Hematopoietic multipotent progenitor cell treated with erythropoietin and hydrocortisone succinate and interleukin-3 and kit ligand, for 15 days (in vitro differentiated cells): ENCODE results near the gene PI3.
"Not testable (repeated sequence)": the region's sequence is repeated elsewhere in the genome, so short reads cannot be mapped to it uniquely, and the experiment has no call there.

ENCODE experiments used
- DNase-seq: peaks from one replicate; pipeline ENCODE4 v3.0.0-alpha.2; 2015; ENCODE audit warnings: low spot score

The PI3 gene

DNA sequence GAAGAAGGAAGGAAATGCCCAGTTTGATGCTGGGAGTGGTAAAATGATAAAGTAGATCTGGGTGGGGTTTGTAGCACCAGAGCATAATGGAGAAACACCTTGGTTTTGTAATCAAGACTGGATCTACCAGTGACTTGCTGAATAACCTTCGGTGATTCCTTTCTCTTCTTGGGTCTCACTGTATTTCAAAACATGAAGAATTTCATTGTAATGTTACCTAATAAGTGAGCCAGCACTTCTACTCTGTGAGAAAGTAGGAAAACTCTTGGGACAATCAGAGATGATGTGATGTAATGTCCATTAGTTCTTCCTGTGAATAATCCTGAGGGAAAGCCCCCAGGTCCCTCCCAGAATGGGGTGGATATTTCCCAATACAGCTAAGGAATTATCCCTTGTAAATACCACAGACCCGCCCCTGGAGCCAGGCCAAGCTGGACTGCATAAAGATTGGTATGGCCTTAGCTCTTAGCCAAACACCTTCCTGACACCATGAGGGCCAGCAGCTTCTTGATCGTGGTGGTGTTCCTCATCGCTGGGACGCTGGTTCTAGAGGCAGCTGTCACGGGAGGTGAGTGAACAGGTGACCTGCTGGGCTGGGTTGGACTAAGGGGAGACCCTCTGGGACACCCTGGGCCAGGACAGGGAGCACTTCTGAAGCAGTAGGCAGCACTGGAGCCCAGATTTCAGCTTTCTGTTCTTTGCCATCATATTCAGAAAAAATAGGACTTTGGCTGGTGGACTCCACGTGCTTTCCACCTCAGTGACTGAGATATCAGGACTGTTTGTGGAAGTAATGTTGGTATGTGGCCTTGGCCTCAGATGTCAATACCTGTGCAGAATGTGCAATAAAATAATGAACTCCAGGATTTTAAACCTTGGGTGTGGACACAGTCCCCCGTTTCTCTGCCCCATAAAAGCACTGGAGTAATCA is at the start of gene PI3:
TSS of gene PI3 (plus strand) at position 469 of the 931 bp plus-strand sequence. CDS start at position 490, 21 bp downstream.
- DNase-seq: no peak

DNA sequence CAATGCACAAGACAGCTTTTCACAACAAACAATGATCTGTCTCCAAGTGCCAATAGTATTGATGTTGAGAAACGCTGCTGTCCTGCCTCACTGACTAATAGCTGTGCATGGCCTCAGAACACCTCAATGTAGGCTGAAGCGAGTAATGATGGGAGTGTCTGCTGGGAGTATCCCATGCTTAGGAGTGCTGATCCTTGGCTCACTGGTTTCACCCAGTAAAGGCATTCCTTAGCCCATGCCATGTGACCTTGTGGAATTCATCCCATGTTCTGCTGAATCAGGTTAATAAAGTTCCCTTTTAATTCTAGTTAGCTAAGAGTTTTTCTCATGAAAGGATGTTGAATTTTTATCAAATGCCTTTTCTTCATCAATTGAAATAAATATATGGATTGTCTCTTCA is 46.6 kb upstream of the PI3 start:
- DNase-seq: no peak

DNA sequence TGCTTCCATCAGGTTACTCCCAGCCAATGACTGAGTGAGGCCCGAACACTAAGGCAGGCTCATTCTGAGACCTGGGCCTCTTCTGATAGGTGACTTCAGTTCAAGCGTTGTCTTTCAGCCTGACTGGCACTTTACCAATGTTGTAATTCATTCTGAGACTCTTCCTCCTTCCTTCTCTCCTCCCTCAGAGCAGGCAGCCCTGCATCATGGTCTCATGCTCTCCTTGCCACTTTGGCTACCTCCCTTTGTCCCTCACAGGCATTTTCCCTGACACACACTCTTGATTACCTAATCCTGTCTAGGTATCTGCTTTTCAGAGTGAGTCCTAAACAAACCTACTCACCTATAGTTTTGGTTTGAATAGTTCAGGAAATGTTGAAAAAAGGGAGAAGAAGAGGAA is 37.8 kb upstream of the PI3 start:
- no peak for DNase-seq

GRCh38 chr20:45138561-45139300 is 36.0 kb upstream of the PI3 start:
- DNase-seq: peak; percentile 53

- not testable (repeated sequence) for DNase-seq
These were observed 34.8 kb upstream of the PI3 start for GRCh38 chr20:45139733-45140375.

DNA sequence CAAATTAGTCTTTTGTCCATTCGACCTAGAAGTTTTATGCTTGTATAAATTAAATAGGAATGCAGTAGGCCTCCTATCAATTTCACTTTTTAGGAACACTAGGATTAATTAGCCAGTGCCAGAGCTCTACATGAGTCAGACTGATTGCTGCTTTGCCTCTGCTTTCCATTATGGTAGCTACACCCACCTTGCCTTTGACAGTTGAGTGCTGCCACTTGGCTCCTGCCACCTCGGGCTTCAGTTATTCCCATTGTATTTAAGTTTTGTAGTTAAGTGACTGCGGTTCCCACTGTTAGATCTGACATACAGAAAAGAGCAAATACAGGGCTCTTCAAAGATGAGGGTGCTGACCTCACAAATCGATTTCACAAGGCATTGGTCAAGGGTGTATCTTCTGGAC is 33.9 kb upstream of the PI3 start:
- DNase-seq: no peak

GRCh38 chr20:45149062-45149461 is 25.6 kb upstream of the PI3 start:
- no peak for DNase-seq

DNA sequence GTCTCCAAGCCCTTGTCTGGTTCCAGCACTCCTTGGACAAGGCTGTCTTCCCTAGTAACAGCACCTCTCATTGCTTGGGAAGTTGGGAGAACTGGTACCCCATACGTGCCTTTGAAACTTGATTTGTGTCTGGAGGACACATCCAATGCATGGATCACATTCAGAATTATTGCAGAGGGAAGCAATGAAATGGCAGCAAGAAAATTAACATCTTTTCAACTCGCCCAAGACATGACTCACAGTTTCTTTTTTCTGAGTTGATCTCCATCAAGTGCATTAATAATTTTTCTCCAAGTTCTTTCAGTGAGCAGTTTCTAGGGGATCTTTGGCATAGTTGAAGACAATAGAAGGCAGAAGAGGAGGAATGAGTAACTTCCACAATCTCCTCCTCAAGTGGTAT is 22.3 kb upstream of the PI3 start:
- DNase-seq: no peak

DNA sequence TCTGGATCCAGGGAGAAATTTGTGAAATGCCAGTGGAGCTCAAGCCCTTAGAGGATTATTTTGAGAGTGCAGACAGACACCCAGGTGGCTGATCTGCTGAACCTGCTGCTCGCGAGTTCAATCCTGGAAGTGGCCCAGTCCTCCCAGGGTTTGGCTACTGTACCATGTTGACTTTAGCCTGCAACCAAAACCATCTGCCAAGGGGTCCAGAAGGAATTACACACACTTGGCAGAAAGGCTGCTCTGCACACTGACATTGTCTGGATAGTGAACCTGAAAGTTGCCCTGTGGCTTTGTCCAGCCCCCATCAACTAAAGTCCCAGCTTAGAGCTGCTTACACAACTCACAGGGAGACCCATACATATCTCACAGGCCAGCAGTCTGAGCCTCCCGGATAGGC is 21.6 kb upstream of the PI3 start:
- no peak for DNase-seq

- no peak for DNase-seq
These were observed 20.9 kb upstream of the PI3 start for GRCh38 chr20:45153752-45154151.

- DNase-seq: no peak
These were observed 20.5 kb upstream of the PI3 start for GRCh38 chr20:45154183-45154582.

DNA sequence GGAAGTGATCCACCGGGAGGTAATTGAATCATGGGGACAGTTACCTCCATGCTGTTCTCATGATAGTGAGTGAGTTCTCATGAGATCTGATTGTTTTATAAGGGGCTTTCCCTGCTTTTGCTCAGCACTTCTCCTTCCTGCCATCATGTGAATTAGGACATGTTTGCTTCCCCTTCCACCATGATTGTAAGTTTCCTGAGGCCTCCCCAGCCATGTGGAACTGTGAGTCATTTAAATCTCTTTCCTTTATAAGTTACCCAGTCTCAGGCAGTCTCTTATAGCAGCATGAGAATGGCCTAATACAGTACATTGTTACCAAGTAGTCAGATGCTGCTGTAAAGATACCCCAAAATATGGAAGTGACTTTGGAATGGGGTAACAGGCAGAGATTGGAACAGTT is 19.9 kb upstream of the PI3 start:
- not testable (repeated sequence) for DNase-seq

DNA sequence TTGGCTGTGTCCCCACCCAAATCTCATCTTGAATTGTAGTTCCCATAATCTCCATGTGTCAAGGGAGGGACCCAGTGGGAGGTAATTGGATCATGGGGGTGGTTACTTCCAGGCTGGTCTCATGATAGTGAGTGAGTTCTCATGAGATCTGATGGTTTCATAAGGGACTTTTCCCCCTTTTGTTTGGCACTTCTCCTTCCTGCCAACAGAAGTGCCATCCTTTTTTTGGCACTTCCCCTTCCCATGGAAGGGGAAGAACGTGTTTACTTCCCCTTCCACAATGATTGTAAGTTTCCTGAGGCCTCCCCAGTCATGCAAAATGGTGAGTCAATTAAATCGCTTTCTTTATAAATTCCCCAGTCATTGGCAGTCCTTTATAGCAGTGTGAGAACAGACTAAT is 18.0 kb upstream of the PI3 start:
- DNase-seq: no peak

DNA sequence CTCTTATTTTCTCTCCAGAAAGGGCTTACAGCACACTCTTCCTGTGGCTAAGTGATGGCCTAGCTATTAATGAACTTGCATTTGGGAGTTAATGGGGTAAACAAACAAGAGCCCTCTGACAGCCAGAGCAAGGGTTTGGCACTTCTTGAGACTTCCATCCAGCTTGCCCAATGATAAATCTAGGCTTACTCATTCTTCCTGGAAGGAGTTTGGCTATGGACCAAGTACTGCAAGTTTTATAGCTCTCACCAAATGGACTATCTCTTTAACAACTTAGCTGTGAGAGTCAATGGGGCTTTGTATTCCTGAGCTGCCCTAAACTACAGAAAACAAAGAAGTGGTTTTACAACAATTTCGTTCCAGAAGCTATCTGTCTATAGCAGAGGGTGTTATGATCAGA is 16.7 kb upstream of the PI3 start:
- no peak for DNase-seq

- DNase-seq: no peak
These were observed 11.5 kb upstream of the PI3 start for GRCh38 chr20:45163083-45163803.

DNA sequence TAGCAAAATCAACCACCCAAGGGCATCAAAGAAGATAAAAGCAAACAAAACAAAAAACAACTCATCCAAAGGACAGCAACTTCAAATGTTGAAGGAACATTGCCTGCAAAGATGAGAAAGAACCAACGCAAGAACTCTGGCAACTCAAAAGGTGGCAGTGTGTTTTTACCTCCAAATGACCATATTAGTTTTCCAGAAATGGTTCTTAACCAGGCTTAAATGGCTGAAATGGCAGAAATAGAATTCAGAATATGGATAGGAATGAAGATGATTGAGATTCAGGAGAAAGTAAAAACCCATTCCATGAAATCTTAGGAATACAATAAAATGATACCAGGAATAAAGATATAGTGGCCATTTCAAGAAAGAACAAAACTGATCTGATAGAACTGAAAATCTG is 9.8 kb upstream of the PI3 start:
- no peak for DNase-seq

- DNase-seq: no peak
These were observed 1.2 kb upstream of the PI3 start for GRCh38 chr20:45173522-45173921.

- DNase-seq: no peak
These were observed 2.0 kb downstream of the PI3 start for GRCh38 chr20:45176526-45177267.

DNA sequence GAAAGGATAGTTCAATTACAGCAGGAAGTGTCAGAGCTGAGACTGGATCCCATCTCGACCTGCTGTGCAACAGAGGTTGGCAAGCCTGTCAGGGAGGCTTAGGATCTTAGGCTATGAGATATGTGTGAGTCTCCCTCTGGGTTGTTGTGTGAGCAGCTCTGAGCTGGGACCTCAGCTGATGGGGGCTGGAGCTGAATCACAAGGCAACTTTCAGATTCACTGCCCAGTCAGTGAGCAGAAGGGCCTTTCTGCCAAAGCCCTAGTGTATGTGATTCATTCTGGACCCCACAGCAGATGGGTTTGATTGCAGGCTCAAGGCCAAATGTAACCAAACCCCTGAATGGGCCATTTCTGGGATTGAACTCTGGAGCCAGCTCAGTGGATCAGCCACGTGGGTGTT is 4.5 kb downstream of the PI3 start:
- DNase-seq: no peak

GRCh38 chr20:45181639-45182038 is 6.9 kb downstream of the PI3 start:
- DNase-seq: no peak

- DNase-seq: no peak
These were observed 8.4 kb downstream of the PI3 start for GRCh38 chr20:45183084-45183483.
